Activated naive CD8-positive, alpha-beta T cell treated with anti-CD3 and anti-CD28 coated beads, Interleukin-2, amount 10 ng/mL, durations not matched to agents 7 days and 5 days (primary cell): ENCODE data around the gene DNAAF8. TPM values are rescaled to one million over a fixed set of nuclear protein-coding genes. Genes with fewer than 3 reads are reported as not detected.

ENCODE experiments used
- total RNA-seq, 2 experiments: library from RNA; stranded (reverse); gene quantifications; one replicate each; pipeline ENCODE4 v1.2.3, GENCODE V29; 2021

Gene DNAAF8
- total RNA-seq, 2 experiments from 2014 or later = 0.23 TPM; not detected in 1

Other genes starting within 250 kb of the DNAAF8 start
- gene CDIP1, start 195.8 kb upstream of the DNAAF8 start, total RNA-seq = 10 to 100 TPM; 36.3 to 42.1 TPM
- under 1 TPM; 0.08 to 0.17 TPM for gene C16orf96, start 178.2 kb upstream of the DNAAF8 start, total RNA-seq
- gene UBALD1, start 119.6 kb upstream of the DNAAF8 start, total RNA-seq = 10 to 100 TPM; 21.3 to 23.7 TPM
- gene MGRN1, start 109.7 kb upstream of the DNAAF8 start, total RNA-seq = 10 to 100 TPM; 84.4 to 91.7 TPM
- 10 to 100 TPM; 40.7 to 42.7 TPM for gene NUDT16L1, start 41.0 kb upstream of the DNAAF8 start, total RNA-seq
- gene ANKS3, start 266 bp upstream of the DNAAF8 start, total RNA-seq = 10 to 100 TPM; 20.4 to 20.5 TPM
- 10 to 100 TPM; 22.5 to 23.8 TPM for gene ZNF500, start 32.6 kb downstream of the DNAAF8 start, total RNA-seq
- gene SEPTIN12, start 53.8 kb downstream of the DNAAF8 start, total RNA-seq = not detected
- not detected for gene SMIM22, start 60.8 kb downstream of the DNAAF8 start, total RNA-seq
- 10 to 100 TPM in 1 of 2 experiments, 1 to 10 TPM in 1; 9.5 to 10.3 TPM for gene ROGDI, start 68.1 kb downstream of the DNAAF8 start, total RNA-seq
- 10 to 100 TPM; 91.6 to 93.1 TPM for gene GLYR1, start 112.8 kb downstream of the DNAAF8 start, total RNA-seq
- gene UBN1, start 112.9 kb downstream of the DNAAF8 start, total RNA-seq = 10 to 100 TPM; 39.6 to 43.4 TPM
- gene PPL, start 202.6 kb downstream of the DNAAF8 start, total RNA-seq = not detected
- gene SEC14L5, start 223.8 kb downstream of the DNAAF8 start, total RNA-seq = under 1 TPM in 1 of 2 experiments, not detected in 1; 0.20 TPM